GM12878 (cell line): ENCODE data around the gene RAB6B.

Source experiments
- BHLHE40 ChIP-seq, 2 experiments: fragments of 450-650 bp in 1 of 2; IDR thresholded peaks; 2 replicates each; pipeline ENCODE4 v1.6.1; 2011 to 2017; ENCODE audit warnings: low read depth in 2 of 2, borderline replicate concordance in 1 of 2, improper control_type of control experiment in 1 of 2, low read length in 1 of 2, mild to moderate bottlenecking in 1 of 2
- CTCF ChIP-seq, 3 experiments: IDR thresholded peaks in 2 of 3; conservative IDR thresholded peaks in 1 of 3; 2 replicates each; pipeline ENCODE4 v1.5.1; 2011; ENCODE audit warnings: low read depth in 3 of 3, low read length in 3 of 3, mild to moderate bottlenecking in 3 of 3, control low read depth in 2 of 3, moderate library complexity in 2 of 3, inconsistent platforms in 1 of 3, mixed read lengths in 1 of 3; ENCODE audit not compliant: control insufficient read depth in 2 of 3, insufficient read depth in 1 of 3; ENCODE audit errors: extremely low read depth in 1 of 3
- EGR1 ChIP-seq, 2 experiments: IDR thresholded peaks; 1 replicate in 1 of 2; 2 replicates in 1 of 2; pipeline ENCODE4 v1.6.1; 2011 to 2012; ENCODE audit warnings: low read depth in 2 of 2, low read length in 2 of 2, borderline replicate concordance in 1 of 2, mild to moderate bottlenecking in 1 of 2, moderate library complexity in 1 of 2
- EZH2 ChIP-seq: IDR thresholded peaks from 2 replicates; pipeline ENCODE4 v1.6.1; 2012; ENCODE audit warnings: low read depth, mild to moderate bottlenecking, control low read depth, inconsistent platforms, low read length, borderline replicate concordance; ENCODE audit not compliant: control insufficient read depth
- HCFC1 ChIP-seq: fragments of 150-350 bp; IDR thresholded peaks from 2 replicates; pipeline ENCODE4 v1.6.1; 2014; ENCODE audit warnings: low read length
- NFIC ChIP-seq: IDR thresholded peaks from 2 replicates; pipeline ENCODE4 v1.6.1; 2012; ENCODE audit warnings: low read depth, mild to moderate bottlenecking, inconsistent platforms, low read length, moderate library complexity
- NFXL1 ChIP-seq: fragments of 450-650 bp; IDR thresholded peaks from 2 replicates; pipeline ENCODE4 v1.6.1; 2017; ENCODE audit warnings: antibody characterized with exemption, mild to moderate bottlenecking, borderline replicate concordance
- POLR2A ChIP-seq: IDR thresholded peaks from 2 replicates; pipeline ENCODE4 v1.6.1; 2011; ENCODE audit warnings: low read depth, mild to moderate bottlenecking, low read length
- REST ChIP-seq: IDR thresholded peaks from 2 replicates; pipeline ENCODE4 v1.6.1; 2012; ENCODE audit warnings: mild to moderate bottlenecking, low read depth, low read length
- USF2 ChIP-seq: IDR thresholded peaks from 2 replicates; pipeline ENCODE4 v1.6.1; 2011; ENCODE audit warnings: low read depth, low read length, improper control_type of control experiment, borderline replicate concordance
- ZBED1 ChIP-seq: IDR thresholded peaks from 2 replicates; pipeline ENCODE4 v1.6.1; 2016; ENCODE audit warnings: borderline replicate concordance
- ZBTB11 ChIP-seq: fragments of 450-650 bp; formaldehyde crosslinking; IDR thresholded peaks from 2 replicates; pipeline ENCODE4 v1.5.0; 2022; ENCODE audit warnings: mild to moderate bottlenecking, missing genetic modification characterization
- ZSCAN29 ChIP-seq: fragments of 450-650 bp; IDR thresholded peaks from 2 replicates; pipeline ENCODE4 v1.6.1; 2017; ENCODE audit warnings: mild to moderate bottlenecking, moderate library complexity

- TF ChIP-seq ZSCAN29 (no peak), BHLHE40 (IDR thresholded peaks at IDR 0.05; ENCODE audit: borderline replicate concordance in 1 of 2, low read depth in 2 of 2, low read length in 1 of 2) (no peak), CTCF (IDR thresholded peaks at IDR 0.05 in 2 of 3, conservative IDR thresholded peaks at IDR 0.05 in 1 of 3; ENCODE audit: control insufficient read depth in 2 of 3, extremely low read depth in 1 of 3, insufficient read depth in 1 of 3, low read depth in 3 of 3, low read length in 3 of 3) (no peak), POLR2A (no peak), ZBTB11 (CRISPR knock-in tag) (no peak), NFXL1 (no peak), USF2 (no peak), EZH2 (no peak), NFIC (no peak), ZBED1 (no peak), HCFC1 (no peak), REST (no peak), EGR1 (IDR thresholded peaks at IDR 0.05; ENCODE audit: borderline replicate concordance in 1 of 2, low read depth in 2 of 2, low read length in 2 of 2) (no peak)
Observed at GRCh38 chr3:133901847-133902246, 6.2 kb upstream of the RAB6B start.
